OCI-LY7 (cell line): ENCODE results near the gene AOPEP.

Experiments
- CTCF ChIP-seq: fragments of 200-600 bp; sonication (generic); conservative IDR thresholded peaks from 2 replicates; pipeline ENCODE4 v1.5.1; 2014; ENCODE audit warnings: mild to moderate bottlenecking, antibody characterized with exemption, low read length, moderate library complexity, mixed read lengths
- EZH2phosphoT487 ChIP-seq: fragments of 200-600 bp; sonication (generic); IDR thresholded peaks from 2 replicates; pipeline ENCODE4 v1.6.1; 2018; ENCODE audit warnings: low read depth, borderline replicate concordance, mild to moderate bottlenecking, mixed run types, antibody characterized with exemption, low read length, moderate library complexity, mixed read lengths

DNA sequence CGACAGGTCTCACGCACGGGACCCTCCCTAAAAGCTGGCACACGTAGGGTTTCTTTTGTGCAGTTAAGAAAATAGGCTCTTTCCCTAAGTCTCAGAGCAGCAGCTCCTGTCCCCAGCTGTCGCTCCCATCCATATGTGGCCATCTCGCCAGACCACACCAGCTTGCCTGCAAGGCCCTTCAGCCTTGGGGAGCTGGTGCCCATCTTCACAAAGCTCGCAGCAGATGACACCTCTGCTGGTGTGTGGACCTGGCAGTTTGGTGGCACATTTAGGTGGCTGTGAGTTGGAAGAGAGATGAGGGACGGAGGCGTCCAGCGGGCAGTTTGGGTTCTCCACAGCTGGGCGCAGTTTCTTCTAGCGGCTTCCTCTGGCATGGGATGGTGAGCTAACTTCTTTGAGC, 352.0 kb downstream of the AOPEP start:
- TF ChIP-seq CTCF (no peak), EZH2phosphoT487 (no peak)
